Panc1 (cell line): ENCODE measurements around the gene CHMP5. TPM values are rescaled to one million over a fixed set of nuclear protein-coding genes. Genes with fewer than 3 reads are reported as not detected.

Experiments used
- ATAC-seq: fragments of 200-7000 bp; cut with Tn5 transposase; 2 replicates; pipeline ENCODE4 v1.9.1; 2020; ENCODE audit warnings: mild to moderate bottlenecking, moderate library complexity
- BruUV-seq: library from RNA; stranded (reverse); fragments of 400-500 nt; replicated peaks from 2 replicates; lab custom pipeline; 2021; lab: Mats Ljungman, UMichigan
- CTCF ChIA-PET: fragments of 300-600 bp; sonication (Branson Sonifier 250); formaldehyde crosslinking; loops from one replicate; lab custom pipeline; 2022; ENCODE audit warnings: antibody characterized with exemption; lab: Charles Lee
- POLR2A ChIA-PET: fragments of 300-600 bp; sonication (Branson Sonifier 250); formaldehyde crosslinking; loops from one replicate; lab custom pipeline; 2022; ENCODE audit warnings: antibody characterized with exemption; lab: Charles Lee
- DNase-seq: peaks from one replicate; pipeline ENCODE4 v3.0.0-alpha.2; 2010; ENCODE audit warnings: low read depth, low spot score
- H3K27ac ChIP-seq: 2 replicates; pipeline ENCODE4 v1.5.1; 2011; ENCODE audit warnings: mild to moderate bottlenecking, low read length, inconsistent platforms
- H3K27me3 ChIP-seq: fragments of 200-500 bp; sonication (Bioruptor generic); 2 replicates; pipeline ENCODE4 v1.6.0; 2014; ENCODE audit warnings: low read length, inconsistent platforms; ENCODE audit not compliant: control insufficient read depth, insufficient read depth
- H3K36me3 ChIP-seq: fragments of 200-500 bp; sonication (Bioruptor generic); 2 replicates; pipeline ENCODE4 v1.5.1; 2014; ENCODE audit warnings: inconsistent platforms, mild to moderate bottlenecking, low read length, moderate library complexity; ENCODE audit not compliant: control insufficient read depth, insufficient read depth
- H3K4me1 ChIP-seq: 2 replicates; pipeline ENCODE4 v1.5.1; 2011; ENCODE audit warnings: inconsistent platforms, mild to moderate bottlenecking, low read length, moderate library complexity; ENCODE audit not compliant: control insufficient read depth, insufficient read depth
- H3K4me3 ChIP-seq, 2 experiments: 2 replicates each; pipeline ENCODE4 v1.5.1; 2011 to 2012; ENCODE audit warnings: low read depth in 2 of 2, low read length in 2 of 2, mild to moderate bottlenecking in 2 of 2, inconsistent platforms in 1 of 2, moderate library complexity in 1 of 2
- H3K9me3 ChIP-seq: fragments of 200-500 bp; sonication (Bioruptor generic); 2 replicates; pipeline ENCODE4 v1.5.1; 2014; ENCODE audit warnings: low read depth, mild to moderate bottlenecking, inconsistent platforms, low read length, moderate library complexity; ENCODE audit not compliant: control insufficient read depth, insufficient read depth
- CTCF ChIP-seq: fragments of 450-650 bp; IDR thresholded peaks from 2 replicates; pipeline ENCODE4 v1.5.1; 2017; ENCODE audit warnings: mild to moderate bottlenecking
- POLR2AphosphoS5 ChIP-seq: IDR thresholded peaks from 2 replicates; pipeline ENCODE4 v1.6.1; 2012; ENCODE audit warnings: mild to moderate bottlenecking, low read depth, low read length, moderate library complexity
- REST ChIP-seq, 2 experiments: IDR thresholded peaks; 2 replicates each; pipeline ENCODE4 v1.6.1; 2011 to 2012; ENCODE audit warnings: low read depth in 2 of 2, control low read depth in 1 of 2, low read length in 1 of 2, mild to moderate bottlenecking in 1 of 2, moderate library complexity in 1 of 2; ENCODE audit not compliant: insufficient read depth in 1 of 2
- SIN3A ChIP-seq: IDR thresholded peaks from 2 replicates; pipeline ENCODE4 v1.6.1; 2012; ENCODE audit warnings: low read depth, mild to moderate bottlenecking, low read length, moderate library complexity, borderline replicate concordance; ENCODE audit not compliant: insufficient read depth
- TCF7L2 ChIP-seq: IDR thresholded peaks from 2 replicates; pipeline ENCODE4 v1.6.1; 2011; ENCODE audit warnings: mild to moderate bottlenecking, low read depth, low read length, inconsistent platforms
- in situ Hi-C: cut with HindIII; loops from 2 replicates; pipeline ENCODE4 v1.10.0; 2016; ENCODE audit warnings: low sequenced_read_pairs, low pct_unique_long_range_greater_than_20kb
- intact Hi-C: fragments of 100-400 bp; cut with micrococcal nuclease; formaldehyde crosslinking; loops from one replicate; pipeline ENCODE4 v1.10.0; 2022; ENCODE audit not compliant: unreplicated experiment
- total RNA-seq: library from RNA; stranded (reverse); gene quantifications from one replicate; pipeline ENCODE4 v1.2.1, GENCODE V29; 2021; ENCODE audit not compliant: unreplicated experiment

CHMP5 gene
- total RNA-seq, 1 experiment from 2014 or later, result 74.5 TPM

- peaks cover 49% of the 10 kb centered on the region for H3K36me3 ChIP-seq
- in situ Hi-C loops, result no loop called here
- no TSS peak for BruUV-seq
- no peak for DNase-seq
- POLR2A ChIA-PET, result no interaction called here
- no peaks in the 10 kb centered on the region for H3K9me3 ChIP-seq
- no peak for TF ChIP-seq SIN3A
- ATAC-seq, result no peak
- H3K27ac ChIP-seq, result no peak overlapping the region
- intact Hi-C loops, result no loop called here
- H3K4me1 ChIP-seq, result no peaks in the 10 kb centered on the region
- CTCF ChIA-PET, result no interaction called here
- H3K4me3 ChIP-seq, result no peak overlapping the region
- H3K27me3 ChIP-seq, result no peaks in the 10 kb centered on the region
Measured at GRCh38 chr9:33307067-33307466, 42.2 kb downstream of the CHMP5 start.

GRCh38 chr9:33309903-33310302, 45.1 kb downstream of the CHMP5 start:
- ChIA-PET POLR2A (no interaction called here), CTCF (no interaction called here)
- in situ Hi-C loops, result no loop called here
- peaks cover 49% of the 10 kb centered on the region for H3K36me3 ChIP-seq
- H3K4me3 ChIP-seq, result no peak overlapping the region
- intact Hi-C loops, result no loop called here
- TF ChIP-seq TCF7L2 (no peak), POLR2AphosphoS5 (no peak), CTCF (no peak), REST (IDR thresholded peaks at IDR 0.05; ENCODE audit: insufficient read depth in 1 of 2, low read depth in 2 of 2, low read length in 1 of 2) (no peak), SIN3A (no peak)
- BruUV-seq, result no TSS peak
- no peak overlapping the region for H3K27ac ChIP-seq
- ATAC-seq (no peak), DNase-seq (no peak)
- no peaks in the 10 kb centered on the region for H3K4me1 ChIP-seq
- H3K27me3 ChIP-seq, result no peaks in the 10 kb centered on the region
- no peaks in the 10 kb centered on the region for H3K9me3 ChIP-seq

- ATAC-seq, result no peak
- Histone ChIP-seq H3K9me3 (no peaks in the 10 kb centered on the region), H3K27ac (no peak overlapping the region), H3K4me3 (no peak overlapping the region), H3K36me3 (peaks cover 46% of the 10 kb centered on the region), H3K27me3 (no peaks in the 10 kb centered on the region), H3K4me1 (no peaks in the 10 kb centered on the region)
- TF ChIP-seq REST (IDR thresholded peaks at IDR 0.05; ENCODE audit: insufficient read depth in 1 of 2, low read depth in 2 of 2, low read length in 1 of 2), result no peak
- no peak for TF ChIP-seq SIN3A
- no peak for TF ChIP-seq CTCF
- no peak for TF ChIP-seq POLR2AphosphoS5
- no peak for TF ChIP-seq TCF7L2
- CTCF ChIA-PET, result no interaction called here
- BruUV-seq, result no TSS peak
- intact Hi-C loops, result no loop called here
- no peak for DNase-seq
- in situ Hi-C loops, result no loop called here
- POLR2A ChIA-PET, result no interaction called here
Measured at GRCh38 chr9:33310748-33311147, 45.9 kb downstream of the CHMP5 start.
